K562 (cell line): Measurements from ENCODE around the gene TIPARP.
"Not testable (repeated sequence)": the region's sequence is repeated elsewhere in the genome, so short reads cannot be mapped to it uniquely, and the experiment has no call there.

Source experiments
- CREM ChIP-seq: IDR thresholded peaks from 2 replicates; pipeline ENCODE4 v1.6.1; 2014; ENCODE audit warnings: antibody characterized with exemption, low read depth
- GTF2F1 ChIP-seq: IDR thresholded peaks from 2 replicates; pipeline ENCODE4 v1.6.1; 2011; ENCODE audit warnings: low read depth, low read length, improper control_type of control experiment
- MAFG ChIP-seq: fragments of 450-650 bp; conservative IDR thresholded peaks from 2 replicates; pipeline ENCODE4 v1.6.1; 2016; ENCODE audit warnings: missing genetic modification characterization, missing compliant biosample characterization
- MTF1 ChIP-seq: fragments of 250-450 bp; sonication (Bioruptor Pico); IDR thresholded peaks from 2 replicates; pipeline ENCODE4 v1.9.0; 2021; ENCODE audit warnings: moderate library complexity, mild to moderate bottlenecking, inconsistent platforms, borderline replicate concordance
- MYBL2 ChIP-seq, 2 experiments: fragments of 450-650 bp in 1 of 2; sonication (generic) in 1 of 2; formaldehyde crosslinking in 1 of 2; IDR thresholded peaks; 2 replicates each; pipeline versions ENCODE4 v1.6.1 to v1.8.1; 2017 to 2022; ENCODE audit warnings: borderline replicate concordance in 1 of 2, inconsistent platforms in 1 of 2, low read depth in 1 of 2, mild to moderate bottlenecking in 1 of 2, missing genetic modification reagents in 1 of 2, moderate library complexity in 1 of 2
- NR1H2 ChIP-seq: sonication (generic); formaldehyde crosslinking; IDR thresholded peaks from 2 replicates; pipeline ENCODE4 v1.4.0; 2020; ENCODE audit warnings: mild to moderate bottlenecking, missing genetic modification reagents
- RAD21 ChIP-seq, 2 experiments: fragments of 250-450 bp in 1 of 2; fragments of 450-650 bp in 1 of 2; sonication (Bioruptor Pico) in 1 of 2; formaldehyde crosslinking in 1 of 2; IDR thresholded peaks in 1 of 2; conservative IDR thresholded peaks in 1 of 2; 2 replicates each; pipeline versions ENCODE4 v1.4.0 to v1.8.0; 2020 to 2022; ENCODE audit warnings: mild to moderate bottlenecking in 2 of 2, moderate library complexity in 1 of 2
- USF2 ChIP-seq: sonication (generic); formaldehyde crosslinking; IDR thresholded peaks from 2 replicates; pipeline ENCODE4 v1.5.0; 2020; ENCODE audit warnings: missing genetic modification reagents
- TF ChIP-seq, protein P1 (sequence below), 3 experiments: IDR thresholded peaks in 2 of 3; conservative IDR thresholded peaks in 1 of 3; 2 replicates each; pipeline ENCODE4 v1.5.1; 2011 to 2012; ENCODE audit warnings: low read length in 3 of 3, mild to moderate bottlenecking in 3 of 3, control low read depth in 2 of 3, improper control_type of control experiment in 1 of 3, inconsistent platforms in 1 of 3, low read depth in 1 of 3, mixed read lengths in 1 of 3, moderate library complexity in 1 of 3; ENCODE audit not compliant: insufficient read depth in 2 of 3

DNA sequence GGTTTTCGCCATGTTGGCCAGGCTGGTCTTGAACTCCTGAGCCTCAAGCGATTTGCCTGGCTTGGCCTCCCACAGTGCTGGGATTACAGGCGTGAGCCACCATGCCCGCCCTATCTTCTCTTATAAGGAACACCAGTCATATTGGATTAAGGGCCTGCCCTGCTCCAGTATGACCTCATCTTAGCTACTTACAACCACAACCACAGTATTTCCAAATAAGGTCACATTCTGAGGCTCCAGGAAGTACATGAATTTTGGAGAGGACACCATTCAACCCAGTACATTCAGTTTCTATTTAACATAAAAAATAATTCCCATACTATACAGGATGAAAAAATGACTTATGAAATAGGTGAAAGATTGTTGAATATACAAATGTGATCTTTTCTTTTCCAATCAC is 37.6 kb downstream of the TIPARP start:
- TF ChIP-seq GTF2F1; MYBL2 (IDR thresholded peaks at IDR 0.05; ENCODE audit: low read depth); MYBL2 (CRISPR knock-in tag; IDR thresholded peaks at IDR 0.05; ENCODE audit: borderline replicate concordance); NR1H2; MAFG (tag); MTF1 (CRISPR knock-in tag); USF2 (CRISPR knock-in tag); CREM; RAD21 (CRISPR knock-in tag; conservative IDR thresholded peaks at IDR 0.05 in 1 of 2, IDR thresholded peaks at IDR 0.05 in 1 of 2): not testable (repeated sequence)
- TF ChIP-seq, protein P1, sequence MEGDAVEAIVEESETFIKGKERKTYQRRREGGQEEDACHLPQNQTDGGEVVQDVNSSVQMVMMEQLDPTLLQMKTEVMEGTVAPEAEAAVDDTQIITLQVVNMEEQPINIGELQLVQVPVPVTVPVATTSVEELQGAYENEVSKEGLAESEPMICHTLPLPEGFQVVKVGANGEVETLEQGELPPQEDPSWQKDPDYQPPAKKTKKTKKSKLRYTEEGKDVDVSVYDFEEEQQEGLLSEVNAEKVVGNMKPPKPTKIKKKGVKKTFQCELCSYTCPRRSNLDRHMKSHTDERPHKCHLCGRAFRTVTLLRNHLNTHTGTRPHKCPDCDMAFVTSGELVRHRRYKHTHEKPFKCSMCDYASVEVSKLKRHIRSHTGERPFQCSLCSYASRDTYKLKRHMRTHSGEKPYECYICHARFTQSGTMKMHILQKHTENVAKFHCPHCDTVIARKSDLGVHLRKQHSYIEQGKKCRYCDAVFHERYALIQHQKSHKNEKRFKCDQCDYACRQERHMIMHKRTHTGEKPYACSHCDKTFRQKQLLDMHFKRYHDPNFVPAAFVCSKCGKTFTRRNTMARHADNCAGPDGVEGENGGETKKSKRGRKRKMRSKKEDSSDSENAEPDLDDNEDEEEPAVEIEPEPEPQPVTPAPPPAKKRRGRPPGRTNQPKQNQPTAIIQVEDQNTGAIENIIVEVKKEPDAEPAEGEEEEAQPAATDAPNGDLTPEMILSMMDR (IDR thresholded peaks at IDR 0.05 in 2 of 3, conservative IDR thresholded peaks at IDR 0.05 in 1 of 3; ENCODE audit: insufficient read depth in 2 of 3, low read depth in 1 of 3, low read length in 3 of 3): not testable (repeated sequence)
